HuH-7 (cell line): ENCODE results near the gene R3HDM2.

Experiments
- DNase-seq: peaks from one replicate; pipeline ENCODE4 v3.0.0; 2011; ENCODE audit warnings: low spot score

The R3HDM2 gene

GRCh38 chr12:57467212-57467874, 36.5 kb upstream of the R3HDM2 start:
- DNase-seq, result no peak

GRCh38 chr12:57465747-57466505, 35.1 kb upstream of the R3HDM2 start:
- DNase-seq, result no peak

- no peak for DNase-seq
Observed at GRCh38 chr12:57465030-57465746, 34.3 kb upstream of the R3HDM2 start.

- no peak for DNase-seq
Observed at GRCh38 chr12:57464569-57464968, 33.7 kb upstream of the R3HDM2 start.

- no peak for DNase-seq
Observed at GRCh38 chr12:57462912-57463253, 32.0 kb upstream of the R3HDM2 start.

GRCh38 chr12:57462251-57462911, 31.5 kb upstream of the R3HDM2 start:
- DNase-seq, result peak; percentile 98

GRCh38 chr12:57461917-57462250, 31.0 kb upstream of the R3HDM2 start:
- DNase-seq, result no peak

GRCh38 chr12:57461276-57461916, 30.6 kb upstream of the R3HDM2 start:
- peak; percentile 77 for DNase-seq

- no peak for DNase-seq
Observed at GRCh38 chr12:57460841-57461275, 30.0 kb upstream of the R3HDM2 start.

GRCh38 chr12:57460468-57460784, 29.6 kb upstream of the R3HDM2 start:
- DNase-seq, result no peak

- DNase-seq, result peak; percentile 75
Observed at GRCh38 chr12:57459750-57460467, 29.1 kb upstream of the R3HDM2 start, which contains the start of gene GLI1. GLI1 (plus strand) TSS chr12:57459785; CDS start chr12:57463692, 3,907 bp downstream.

GRCh38 chr12:57459055-57459749, 28.4 kb upstream of the R3HDM2 start:
- DNase-seq, result peak; percentile 84

GRCh38 chr12:57458665-57459054, 27.8 kb upstream of the R3HDM2 start:
- no peak for DNase-seq

- no peak for DNase-seq
Observed at GRCh38 chr12:57456737-57457490, 26.1 kb upstream of the R3HDM2 start.

GRCh38 chr12:57456145-57456700, 25.4 kb upstream of the R3HDM2 start:
- peak; percentile 75 for DNase-seq

GRCh38 chr12:57455374-57456144, 24.7 kb upstream of the R3HDM2 start:
- no peak for DNase-seq

GRCh38 chr12:57454566-57455373, 23.9 kb upstream of the R3HDM2 start, which contains the start of gene INHBE:
INHBE (plus strand) TSS chr12:57455307; CDS start chr12:57455537, 230 bp downstream.
- peak; percentile 78 for DNase-seq

GRCh38 chr12:57454213-57454565, 23.3 kb upstream of the R3HDM2 start:
- DNase-seq, result no peak
